NB4 (cell line): ENCODE results near the gene IFI27L2.

Experiments used
- POLR2A ChIP-seq: IDR thresholded peaks from 2 replicates; pipeline ENCODE4 v1.6.1; 2011; ENCODE audit warnings: mild to moderate bottlenecking; ENCODE audit not compliant: insufficient read length; ENCODE audit errors: extremely low read depth
- TF ChIP-seq, protein P1 (sequence below): IDR thresholded peaks from one replicate; pipeline ENCODE4 v1.5.1; 2012; ENCODE audit warnings: low read depth, low read length
- TF ChIP-seq, protein P2 (sequence below): IDR thresholded peaks from 2 replicates; pipeline ENCODE4 v1.6.1; 2011; ENCODE audit warnings: low read depth, low read length

DNA sequence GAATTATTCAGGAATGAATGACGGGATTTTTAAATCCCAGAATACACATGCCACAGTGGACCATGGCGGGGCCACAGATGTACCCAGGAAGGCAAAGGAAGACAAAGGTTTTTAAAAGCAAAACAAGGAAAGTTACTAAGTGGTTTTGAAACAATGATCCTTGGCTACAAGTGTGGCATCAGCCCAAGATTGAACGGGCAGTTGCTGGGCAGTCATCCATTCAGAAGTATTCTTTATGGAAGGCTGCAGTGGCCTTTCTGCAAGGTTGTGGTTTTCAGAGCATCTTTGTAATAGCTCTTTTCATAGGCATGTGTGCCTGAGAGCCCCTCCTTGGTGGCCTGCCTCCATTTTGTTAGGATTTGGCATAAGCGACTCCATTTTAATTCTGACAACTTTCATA is 32.3 kb downstream of the IFI27L2 start:
- TF ChIP-seq, protein P1, sequence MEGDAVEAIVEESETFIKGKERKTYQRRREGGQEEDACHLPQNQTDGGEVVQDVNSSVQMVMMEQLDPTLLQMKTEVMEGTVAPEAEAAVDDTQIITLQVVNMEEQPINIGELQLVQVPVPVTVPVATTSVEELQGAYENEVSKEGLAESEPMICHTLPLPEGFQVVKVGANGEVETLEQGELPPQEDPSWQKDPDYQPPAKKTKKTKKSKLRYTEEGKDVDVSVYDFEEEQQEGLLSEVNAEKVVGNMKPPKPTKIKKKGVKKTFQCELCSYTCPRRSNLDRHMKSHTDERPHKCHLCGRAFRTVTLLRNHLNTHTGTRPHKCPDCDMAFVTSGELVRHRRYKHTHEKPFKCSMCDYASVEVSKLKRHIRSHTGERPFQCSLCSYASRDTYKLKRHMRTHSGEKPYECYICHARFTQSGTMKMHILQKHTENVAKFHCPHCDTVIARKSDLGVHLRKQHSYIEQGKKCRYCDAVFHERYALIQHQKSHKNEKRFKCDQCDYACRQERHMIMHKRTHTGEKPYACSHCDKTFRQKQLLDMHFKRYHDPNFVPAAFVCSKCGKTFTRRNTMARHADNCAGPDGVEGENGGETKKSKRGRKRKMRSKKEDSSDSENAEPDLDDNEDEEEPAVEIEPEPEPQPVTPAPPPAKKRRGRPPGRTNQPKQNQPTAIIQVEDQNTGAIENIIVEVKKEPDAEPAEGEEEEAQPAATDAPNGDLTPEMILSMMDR, result no peak
- TF ChIP-seq POLR2A, result no peak
- TF ChIP-seq, protein P2, sequence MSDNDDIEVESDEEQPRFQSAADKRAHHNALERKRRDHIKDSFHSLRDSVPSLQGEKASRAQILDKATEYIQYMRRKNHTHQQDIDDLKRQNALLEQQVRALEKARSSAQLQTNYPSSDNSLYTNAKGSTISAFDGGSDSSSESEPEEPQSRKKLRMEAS, result no peak
